GM10266 (cell line): ENCODE results near the gene RCCD1.
A peak's percentile ranks its signal among the peaks of the same experiment; 100 is the strongest.
"Not testable (repeated sequence)": the region's sequence is repeated elsewhere in the genome, so short reads cannot be mapped to it uniquely, and the experiment has no call there.

Source experiments
- DNase-seq: peaks from one replicate; pipeline ENCODE4 v3.0.0; 2012; ENCODE audit errors: extremely low spot score
- TF ChIP-seq, protein P1 (sequence below): IDR thresholded peaks from 2 replicates; pipeline ENCODE4 v1.5.1; 2012; ENCODE audit warnings: mild to moderate bottlenecking, low read depth; ENCODE audit not compliant: control insufficient read depth, insufficient read depth; ENCODE audit errors: missing control alignments

RCCD1 gene

DNA sequence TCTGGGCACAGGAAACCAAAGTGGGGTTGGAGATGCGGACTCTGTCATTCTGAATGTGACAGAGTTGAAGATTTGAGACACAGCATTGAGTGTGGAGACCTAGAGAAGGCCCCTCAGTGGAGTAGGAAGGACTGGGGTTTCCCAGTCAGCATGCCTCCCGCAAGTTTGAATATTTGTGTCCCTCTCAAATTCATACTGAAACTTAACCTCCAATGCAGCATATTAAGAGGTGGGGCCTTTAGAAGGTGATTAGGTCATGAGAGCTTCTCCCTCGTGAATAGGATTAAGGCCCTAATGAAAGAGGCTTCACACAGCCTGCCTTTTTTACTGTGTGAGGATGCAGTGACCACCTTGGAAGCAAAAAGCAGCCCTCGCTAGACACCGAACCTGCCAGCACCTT is 30.3 kb upstream of the RCCD1 start:
- DNase-seq: peak; percentile 79
- TF ChIP-seq, protein P1, sequence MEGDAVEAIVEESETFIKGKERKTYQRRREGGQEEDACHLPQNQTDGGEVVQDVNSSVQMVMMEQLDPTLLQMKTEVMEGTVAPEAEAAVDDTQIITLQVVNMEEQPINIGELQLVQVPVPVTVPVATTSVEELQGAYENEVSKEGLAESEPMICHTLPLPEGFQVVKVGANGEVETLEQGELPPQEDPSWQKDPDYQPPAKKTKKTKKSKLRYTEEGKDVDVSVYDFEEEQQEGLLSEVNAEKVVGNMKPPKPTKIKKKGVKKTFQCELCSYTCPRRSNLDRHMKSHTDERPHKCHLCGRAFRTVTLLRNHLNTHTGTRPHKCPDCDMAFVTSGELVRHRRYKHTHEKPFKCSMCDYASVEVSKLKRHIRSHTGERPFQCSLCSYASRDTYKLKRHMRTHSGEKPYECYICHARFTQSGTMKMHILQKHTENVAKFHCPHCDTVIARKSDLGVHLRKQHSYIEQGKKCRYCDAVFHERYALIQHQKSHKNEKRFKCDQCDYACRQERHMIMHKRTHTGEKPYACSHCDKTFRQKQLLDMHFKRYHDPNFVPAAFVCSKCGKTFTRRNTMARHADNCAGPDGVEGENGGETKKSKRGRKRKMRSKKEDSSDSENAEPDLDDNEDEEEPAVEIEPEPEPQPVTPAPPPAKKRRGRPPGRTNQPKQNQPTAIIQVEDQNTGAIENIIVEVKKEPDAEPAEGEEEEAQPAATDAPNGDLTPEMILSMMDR: no peak

DNA sequence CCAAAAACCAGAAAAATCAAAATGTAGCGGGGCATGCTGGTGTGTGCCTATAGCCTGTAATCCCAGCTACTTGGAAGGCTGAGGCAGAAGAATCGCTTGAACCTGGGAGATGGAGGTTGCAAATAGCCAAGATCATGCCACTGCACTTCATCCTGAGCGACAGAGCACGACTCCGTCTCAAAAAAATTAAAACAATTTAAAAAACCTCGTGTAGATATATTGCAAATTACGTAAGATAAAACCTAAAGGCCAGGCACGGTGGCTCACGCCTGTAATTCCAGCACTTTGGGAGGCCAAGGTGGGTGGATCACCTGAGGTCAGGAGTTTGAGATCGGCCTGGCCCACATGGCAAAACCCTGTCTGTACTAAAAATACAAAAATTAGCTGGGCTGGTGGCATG is 27.9 kb upstream of the RCCD1 start:
- not testable (repeated sequence) for DNase-seq

GRCh38 chr15:90928106-90928505 is 26.6 kb upstream of the RCCD1 start:
- not testable (repeated sequence) for DNase-seq

DNA sequence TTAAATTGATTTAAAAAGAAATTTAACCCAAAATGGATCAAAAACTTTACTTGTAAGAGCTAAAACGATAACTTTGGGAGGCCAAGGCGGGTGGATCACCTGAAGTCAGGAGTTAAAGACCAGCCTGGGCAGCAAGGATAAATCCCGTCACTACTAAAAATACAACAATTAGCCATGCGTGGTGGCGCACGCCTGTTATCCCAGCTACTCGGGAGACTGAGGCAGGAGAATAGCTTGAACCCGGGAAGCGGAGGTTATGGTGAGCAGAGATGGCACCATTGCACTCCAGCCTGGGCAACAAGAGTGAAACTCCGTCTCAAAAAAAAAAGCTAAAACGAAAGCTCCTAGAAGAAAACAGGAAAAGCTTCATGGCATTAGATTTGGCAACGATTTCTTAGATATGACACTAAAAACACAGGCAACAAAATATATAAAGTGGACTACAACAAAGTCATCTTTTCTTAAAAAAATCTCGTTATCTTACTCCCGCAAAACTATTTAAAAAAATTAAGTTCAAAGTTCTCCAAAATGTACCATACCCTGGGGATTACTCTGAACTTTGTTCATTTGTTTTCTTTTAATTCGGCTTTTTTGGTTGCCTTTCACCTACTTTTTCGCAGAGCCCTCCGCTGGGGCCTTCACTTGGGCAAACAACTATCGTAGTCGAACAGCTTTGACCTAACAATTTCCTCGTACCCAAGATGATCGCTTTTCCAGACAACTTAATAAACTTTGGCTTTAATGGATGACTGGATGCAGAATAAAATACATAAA is 25.3 kb upstream of the RCCD1 start:
- no peak for DNase-seq
- TF ChIP-seq, protein P1: no peak

DNA sequence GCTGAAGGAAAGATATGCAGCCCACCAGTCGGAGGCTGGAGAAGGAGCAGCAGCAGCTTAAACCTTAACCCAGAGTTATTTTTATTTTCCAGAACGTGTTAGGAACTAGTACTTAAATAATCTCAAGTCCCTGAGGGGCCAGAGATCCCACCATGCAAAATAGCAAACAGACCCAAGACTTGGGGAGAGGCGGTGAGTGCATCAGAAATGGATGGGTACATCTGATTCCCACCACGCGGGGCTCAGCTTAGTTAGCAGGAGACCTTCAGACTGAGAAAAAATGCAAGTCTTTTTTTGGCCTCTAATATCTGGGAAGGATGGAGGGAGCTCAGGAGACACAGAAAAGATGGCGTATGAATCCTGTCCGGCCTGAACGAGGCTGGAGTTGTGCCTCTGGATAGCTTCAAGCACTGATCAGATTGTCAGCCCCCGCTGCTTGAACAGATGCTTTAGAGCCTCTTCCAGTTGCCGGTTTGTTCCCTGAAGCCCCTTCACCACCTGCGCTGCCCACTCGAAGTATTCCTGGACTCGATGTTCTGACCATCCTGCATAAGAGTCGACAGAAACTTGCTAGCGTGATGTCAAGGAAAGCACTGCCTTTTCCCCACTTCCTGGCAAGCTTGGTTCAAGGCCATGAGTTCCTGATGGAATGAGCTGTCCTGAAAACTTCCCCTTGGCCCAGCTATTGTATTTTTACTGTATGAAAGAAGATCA is 23.7 kb upstream of the RCCD1 start:
- DNase-seq: no peak
- TF ChIP-seq, protein P1: no peak

DNA sequence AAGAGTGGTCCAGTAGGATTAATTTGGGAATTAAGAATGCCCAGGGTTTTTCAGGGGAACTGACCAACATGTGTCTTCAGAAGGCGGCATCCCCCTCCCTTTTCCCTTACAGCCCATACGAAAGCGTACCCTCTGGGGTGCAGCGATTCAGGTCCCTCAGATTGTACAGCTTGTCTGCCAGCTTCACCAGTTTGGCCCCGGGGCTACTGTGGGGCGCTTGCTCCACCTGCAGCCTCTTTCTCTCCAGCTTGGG is 23.2 kb upstream of the RCCD1 start:
- no peak for DNase-seq
- TF ChIP-seq, protein P1: no peak

GRCh38 chr15:90931828-90932659 is 22.6 kb upstream of the RCCD1 start, which contains the start of gene HDDC3:
TSS of gene HDDC3 (minus strand) at chr15:90932549. CDS start at chr15:90932540, 9 bp downstream.
- TF ChIP-seq, protein P1: peak; percentile 99
- DNase-seq: peak; percentile 89

- TF ChIP-seq, protein P1: no peak
- DNase-seq: no peak
These were observed 22.1 kb upstream of the RCCD1 start for GRCh38 chr15:90932660-90932991.
